Activated CD8-positive, alpha-beta memory T cell treated with anti-CD3 and anti-CD28 coated beads for 4 hours (primary cell): ENCODE measurements around the gene HOXA5.

Experiments used
- DNase-seq, 2 donors: peaks; one replicate each; pipeline ENCODE4 v3.0.0-alpha.2; 2020; ENCODE audit warnings: low read depth in 2 of 2

HOXA5 gene

GRCh38 chr7:27160145-27160545, 16.7 kb upstream of the HOXA5 start:
- no peak for DNase-seq

- DNase-seq: no peak
Observed at GRCh38 chr7:27159266-27160144, 16.0 kb upstream of the HOXA5 start.

- no peak for DNase-seq
Observed at GRCh38 chr7:27158436-27159265, 15.2 kb upstream of the HOXA5 start.

- no peak for DNase-seq
Observed at GRCh38 chr7:27157702-27158431, 14.4 kb upstream of the HOXA5 start.

DNA sequence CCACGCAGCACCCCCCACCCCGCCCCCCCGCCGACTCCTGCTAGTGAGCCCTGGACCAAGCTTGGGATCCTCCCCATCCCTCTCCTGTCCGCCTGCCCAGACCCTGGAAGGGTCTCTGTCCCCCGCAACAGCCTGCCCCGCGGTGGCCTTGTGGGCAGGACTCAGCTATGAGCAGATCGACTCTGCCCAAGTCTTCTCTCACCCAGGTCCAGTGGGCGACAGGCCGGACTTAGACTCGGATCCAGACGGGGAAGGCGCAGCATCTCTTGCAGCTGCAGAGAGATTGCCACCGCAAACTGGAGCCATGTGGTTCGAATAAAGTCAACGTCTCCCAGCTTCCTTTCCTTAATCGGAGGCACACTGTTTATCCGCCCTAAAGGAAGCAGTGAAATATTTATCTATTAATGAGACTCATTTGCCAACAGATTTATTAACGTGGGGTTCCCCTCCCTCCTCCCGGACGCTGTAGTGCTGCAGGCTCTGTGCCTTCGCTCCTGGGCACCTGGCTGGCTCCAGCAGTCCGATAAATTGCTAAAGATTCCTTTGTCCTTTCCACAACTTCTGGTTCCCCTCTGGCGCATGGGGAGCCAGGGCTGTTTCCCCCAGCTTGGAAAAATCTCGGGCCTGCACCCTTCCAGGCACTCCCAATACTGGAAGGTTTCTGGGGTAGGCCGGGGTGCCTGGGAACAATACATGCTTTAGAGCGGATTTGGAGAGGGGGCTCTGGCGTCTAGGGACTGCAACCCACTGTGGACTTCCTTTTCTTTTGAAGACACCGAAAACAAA, 13.6 kb upstream of the HOXA5 start:
- no peak for DNase-seq

- no peak for DNase-seq
Observed at GRCh38 chr7:27156508-27156898, 13.0 kb upstream of the HOXA5 start, which contains the start of gene HOXA7. HOXA7 (minus strand) TSS chr7:27156675; CDS start chr7:27156545, 130 bp downstream.

DNA sequence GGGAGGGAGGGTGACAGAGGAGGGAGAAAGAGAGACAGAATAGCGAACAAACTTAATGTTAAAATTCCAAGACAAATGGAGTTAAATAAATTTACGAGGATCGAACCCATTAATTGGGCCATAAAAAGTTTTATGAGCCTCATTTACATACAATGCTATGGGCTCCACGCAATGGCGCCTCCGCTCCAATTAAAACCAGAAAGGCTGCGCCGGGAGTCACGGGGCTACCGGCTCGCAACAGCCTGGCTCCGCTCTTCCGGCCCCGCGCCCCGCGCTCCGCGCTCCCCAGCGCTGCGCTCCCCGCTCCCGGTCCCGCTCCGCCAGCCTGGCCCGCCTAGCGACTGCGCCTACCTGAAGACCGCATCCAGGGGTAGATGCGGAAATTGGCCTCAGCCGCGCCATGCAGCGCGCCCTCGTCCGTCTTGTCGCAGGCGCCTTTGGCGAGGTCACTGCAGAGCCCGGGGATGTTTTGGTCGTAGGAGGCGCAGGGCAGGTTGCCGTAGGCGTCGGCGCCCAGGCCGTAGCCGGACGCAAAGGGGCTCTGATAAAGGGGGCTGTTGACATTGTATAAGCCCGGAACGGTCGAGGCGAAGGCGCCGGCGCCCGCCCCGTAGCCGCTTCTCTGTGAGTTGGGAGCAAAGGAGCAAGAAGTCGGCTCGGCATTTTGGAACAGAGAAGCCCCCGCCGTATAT, 12.5 kb upstream of the HOXA5 start:
- no peak for DNase-seq

GRCh38 chr7:27154901-27155815, 11.7 kb upstream of the HOXA5 start:
- no peak for DNase-seq

DNA sequence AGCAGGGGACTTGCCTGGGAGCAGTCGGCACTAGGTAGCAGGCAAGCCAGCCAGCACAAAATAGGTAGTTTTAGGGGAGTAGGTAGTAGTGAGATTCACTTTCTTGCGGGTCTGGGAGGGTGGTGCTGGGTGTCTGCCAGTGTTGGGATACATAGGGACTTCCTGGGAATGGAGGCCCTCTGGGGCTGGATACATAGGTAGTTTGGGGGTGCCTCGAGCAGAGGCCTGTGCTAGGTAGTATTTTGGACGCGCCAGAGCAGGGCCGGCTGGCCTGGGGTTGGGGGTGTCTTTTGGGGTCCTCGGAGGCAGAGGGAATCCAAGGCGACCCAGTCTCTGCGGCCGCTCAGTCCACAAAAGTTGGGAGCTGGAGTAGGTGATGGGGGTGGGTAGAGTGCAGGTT, 10.9 kb upstream of the HOXA5 start:
- DNase-seq: no peak

DNA sequence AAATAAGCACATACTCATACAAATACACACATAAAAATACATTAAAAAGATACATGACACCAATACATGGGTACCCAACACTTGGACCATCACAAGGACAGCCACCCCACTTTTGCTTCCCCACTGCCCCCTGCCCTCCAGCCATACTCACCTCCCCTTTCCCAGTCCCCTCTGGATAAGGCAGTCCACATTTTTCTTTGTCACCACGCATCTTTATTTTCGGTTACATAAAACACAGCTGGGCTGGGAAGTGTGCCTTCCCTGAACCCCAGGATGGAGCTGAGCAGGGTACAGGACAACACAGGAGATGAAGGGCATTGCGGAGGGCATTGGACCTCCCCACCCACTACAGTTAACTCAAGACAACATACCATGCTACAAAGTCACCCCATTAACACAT, 10.0 kb upstream of the HOXA5 start:
- DNase-seq: no peak

DNA sequence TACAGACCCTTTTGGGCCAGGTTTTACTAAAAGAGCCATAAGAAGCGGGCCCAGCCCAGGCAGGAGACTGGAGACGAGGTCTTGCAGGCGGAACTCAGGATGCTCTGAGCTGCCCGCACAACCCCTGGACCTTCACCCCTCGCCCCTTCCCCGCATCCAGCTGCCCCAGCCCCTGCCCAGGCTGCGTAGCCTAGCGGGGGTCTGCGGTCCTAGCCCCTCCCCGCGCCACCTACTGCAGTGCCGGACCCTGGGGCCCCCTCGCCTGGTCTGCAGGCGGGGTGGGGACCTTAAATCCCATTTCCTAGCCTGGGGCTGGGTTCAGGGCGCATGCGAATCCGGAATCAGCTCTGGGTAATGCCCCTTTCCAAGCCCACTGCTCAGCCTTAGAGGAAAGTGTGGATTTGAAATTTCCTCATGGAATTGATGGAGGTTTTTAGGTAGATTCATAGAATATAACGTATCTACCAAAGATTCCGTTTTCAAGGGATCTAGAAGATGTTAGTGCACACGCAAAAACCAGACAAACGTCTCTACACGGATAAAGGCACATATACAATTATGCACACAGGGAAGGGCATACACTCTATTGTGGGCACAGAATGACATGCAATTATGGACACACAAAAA, 9.4 kb upstream of the HOXA5 start:
- no peak for DNase-seq

GRCh38 chr7:27151931-27152815, 8.7 kb upstream of the HOXA5 start, which contains the start of gene HOXA3:
HOXA3 (minus strand) TSS chr7:27152583; CDS start chr7:27110640, 41,943 bp downstream.
- DNase-seq: no peak

DNA sequence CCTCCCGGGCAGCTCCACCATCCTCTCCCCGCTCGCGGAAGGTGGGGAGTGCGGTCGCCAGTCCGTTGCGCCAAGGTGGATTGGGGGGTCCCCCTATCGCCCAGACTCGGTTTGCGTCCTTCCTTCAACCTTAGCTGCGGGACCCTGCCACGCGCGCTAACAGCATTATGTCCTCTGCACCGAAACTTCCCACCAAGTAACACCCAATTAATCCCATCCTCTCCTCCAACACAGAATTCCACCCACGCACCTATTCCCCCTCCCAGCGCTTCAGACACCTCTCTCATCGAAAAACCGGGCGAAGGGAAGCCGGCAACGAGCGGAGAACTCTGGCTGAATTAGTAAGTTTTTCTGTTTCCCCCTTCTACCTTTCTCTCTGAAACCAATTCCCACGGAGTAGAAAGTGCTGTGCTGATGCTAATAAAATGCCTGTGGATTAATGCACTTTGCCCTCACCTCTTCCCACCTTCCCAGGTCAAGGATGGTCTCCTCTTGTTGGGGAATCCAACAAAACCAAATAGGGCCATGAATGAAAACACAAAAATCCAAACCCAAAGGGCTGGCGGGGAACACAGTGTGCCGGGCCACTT, 8.0 kb upstream of the HOXA5 start:
- no peak for DNase-seq

GRCh38 chr7:27150568-27151340, 7.3 kb upstream of the HOXA5 start:
- no peak for DNase-seq

DNA sequence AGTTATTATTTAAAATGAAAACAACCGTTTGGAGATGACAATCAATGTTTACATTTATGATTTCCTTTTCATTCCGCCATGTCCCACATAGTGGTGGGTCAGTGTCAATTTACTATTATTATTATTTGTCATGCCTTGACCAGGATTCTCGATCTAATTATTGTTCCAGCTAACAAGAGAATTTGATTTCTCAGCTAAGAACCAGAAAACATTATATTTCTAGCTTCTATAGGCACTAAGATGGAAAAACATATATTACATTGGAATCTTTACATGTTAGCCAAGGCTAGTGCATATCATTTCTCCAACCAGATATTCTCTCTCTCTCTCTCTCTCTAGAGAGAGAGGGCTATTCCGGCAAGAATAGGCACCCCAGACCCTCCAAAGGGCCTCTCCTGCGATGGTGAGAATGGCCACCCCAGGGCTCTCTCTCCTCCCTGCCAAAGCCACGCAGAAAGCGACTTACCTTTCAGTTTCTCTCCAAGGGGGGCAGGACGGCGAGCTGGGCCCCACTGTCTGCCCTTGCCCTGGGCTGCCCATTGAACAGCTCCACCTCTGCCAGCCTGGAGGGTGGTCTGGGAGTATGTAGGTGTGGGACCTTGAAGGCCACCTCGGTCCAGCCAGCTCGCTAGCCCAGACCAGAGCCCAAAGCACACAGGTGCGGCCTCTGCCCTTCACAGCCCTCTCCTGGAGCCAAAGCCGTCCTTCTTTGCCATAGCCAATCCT, 6.5 kb upstream of the HOXA5 start:
- no peak for DNase-seq
